Activated naive CD4-positive, alpha-beta T cell treated with anti-CD3 and anti-CD28 coated beads, Interleukin-2, amount 50 U/mL, for 72 hours (primary cell): ENCODE data around the gene POLDIP3. TPM values are rescaled to one million over a fixed set of nuclear protein-coding genes. Genes with fewer than 3 reads are reported as not detected.

Source experiments
- ATAC-seq, 2 donors: fragments of 150-1000 bp; cut with Tn5 transposase; 2 replicates each; pipeline ENCODE4 v1.10.0; 2021; ENCODE audit warnings: mild to moderate bottlenecking in 2 of 2, moderate library complexity in 2 of 2
- DNase-seq, 2 donors: peaks; one replicate each; pipeline ENCODE4 v3.0.0; 2021 to 2022; ENCODE audit warnings: low spot score in 2 of 2
- H3K27ac Mint-ChIP-seq, 2 donors: one replicate each; pipeline ENCODE4 v1.8.0; 2022; ENCODE audit warnings: mild to moderate bottlenecking in 2 of 2, mixed read lengths in 2 of 2
- H3K36me3 Mint-ChIP-seq, 2 donors: one replicate each; pipeline ENCODE4 v1.8.0; 2022; ENCODE audit warnings: mixed read lengths in 2 of 2
- H3K9me3 Mint-ChIP-seq, 2 donors: one replicate each; pipeline ENCODE4 v1.8.0; 2022; ENCODE audit warnings: mixed read lengths in 2 of 2
- total RNA-seq, 2 donors: library from RNA; stranded (reverse); gene quantifications; one replicate each; pipeline ENCODE4 v1.2.3, GENCODE V29; 2022

POLDIP3 gene
- total RNA-seq, 2 donors from 2014 or later = 71.9 to 126 TPM

GRCh38 chr22:42644422-42645340, 30.0 kb upstream of the POLDIP3 start:
- DNase-seq (no peak), ATAC-seq (no peak)
- Mint-ChIP-seq H3K36me3 (no peaks in the 10 kb centered on the region), H3K9me3 (no peaks in the 10 kb centered on the region), H3K27ac (peak overlapping the region; percentile 32 to 33)

DNA sequence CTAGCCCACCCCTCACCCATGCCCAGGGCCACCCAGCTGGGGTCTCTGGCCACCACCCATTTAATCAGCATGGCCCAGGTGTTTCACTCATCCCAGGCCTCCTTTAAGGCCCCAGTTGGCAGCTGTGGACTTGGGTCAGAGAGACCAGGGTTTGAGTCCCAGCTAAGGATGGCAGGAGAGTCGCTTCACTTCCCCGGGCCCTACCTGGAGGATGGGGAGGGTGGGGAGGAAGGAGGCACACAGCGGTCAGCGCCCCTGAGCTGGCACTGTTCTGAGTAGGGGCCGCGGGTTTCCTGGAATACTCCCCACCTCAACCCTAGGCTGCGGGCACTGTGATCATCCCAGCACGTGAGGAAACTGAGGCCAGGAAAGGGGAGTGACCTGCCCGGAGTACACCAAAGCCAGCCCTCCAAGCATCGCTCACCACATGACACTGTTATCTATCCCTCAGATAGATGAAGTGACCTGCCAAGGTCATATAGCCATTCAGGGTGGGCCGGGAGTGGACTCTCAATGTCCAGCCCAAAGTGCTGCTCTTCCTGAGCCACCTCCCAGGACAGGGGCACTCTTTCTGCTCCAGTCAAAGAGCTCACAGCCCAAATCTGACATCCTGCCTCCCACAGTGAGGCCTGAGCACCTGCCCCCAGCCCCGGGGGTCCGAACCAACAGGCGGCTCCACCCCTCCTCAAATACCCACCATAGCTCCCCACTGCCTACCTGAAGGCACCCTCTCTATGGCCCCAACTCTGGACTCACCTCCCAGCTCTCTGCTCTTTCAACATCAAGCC, 29.1 kb upstream of the POLDIP3 start:
- no peak for ATAC-seq
- Mint-ChIP-seq H3K27ac (peak overlapping the region; percentile 19 to 32), H3K9me3 (no peaks in the 10 kb centered on the region)

DNA sequence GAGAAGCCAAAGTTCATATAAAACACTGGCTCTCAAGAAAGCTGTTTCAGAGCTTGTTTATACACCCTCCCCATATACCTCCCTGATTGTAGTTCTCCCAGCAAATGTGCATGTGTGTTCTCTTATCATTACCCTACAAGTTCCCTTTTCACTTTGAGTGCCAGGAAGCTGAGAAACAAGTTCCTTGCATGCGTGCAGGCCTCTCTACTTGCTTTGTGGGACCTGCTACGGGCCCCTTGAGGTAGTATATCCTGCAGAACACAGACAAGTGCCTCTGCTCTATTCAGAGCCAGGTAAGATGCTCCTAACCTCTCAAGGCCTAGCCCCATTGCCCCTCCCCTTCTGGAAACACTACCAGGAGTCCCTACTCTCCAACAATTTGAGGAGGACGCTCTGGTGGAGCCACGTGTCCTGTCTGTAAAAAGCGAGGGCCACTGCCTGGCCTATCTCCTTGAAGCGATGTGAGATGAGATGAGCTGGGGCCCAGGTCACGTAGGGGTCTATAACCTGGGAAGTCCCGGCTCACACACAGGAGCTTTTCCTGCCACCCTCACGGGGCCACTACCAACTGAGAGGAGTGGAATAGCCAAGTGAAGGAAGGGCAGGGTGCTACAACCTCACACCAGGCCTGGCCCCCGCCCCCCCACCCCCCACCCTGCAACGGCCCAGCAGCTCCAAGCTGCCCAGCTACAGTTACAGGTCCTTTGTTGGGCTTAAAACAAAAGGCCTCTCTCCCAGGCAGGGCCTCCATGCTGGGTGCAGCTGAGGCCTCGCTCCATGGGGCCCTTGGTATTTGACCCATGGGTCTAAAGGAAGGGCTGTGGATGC, 28.3 kb upstream of the POLDIP3 start:
- Mint-ChIP-seq H3K36me3 (no peaks in the 10 kb centered on the region), H3K9me3 (no peaks in the 10 kb centered on the region)
- ATAC-seq = no peak

More for the DNA sequence above, 29.1 kb upstream of the POLDIP3 start:
- no peak for DNase-seq
- H3K36me3 Mint-ChIP-seq = no peaks in the 10 kb centered on the region

DNA sequence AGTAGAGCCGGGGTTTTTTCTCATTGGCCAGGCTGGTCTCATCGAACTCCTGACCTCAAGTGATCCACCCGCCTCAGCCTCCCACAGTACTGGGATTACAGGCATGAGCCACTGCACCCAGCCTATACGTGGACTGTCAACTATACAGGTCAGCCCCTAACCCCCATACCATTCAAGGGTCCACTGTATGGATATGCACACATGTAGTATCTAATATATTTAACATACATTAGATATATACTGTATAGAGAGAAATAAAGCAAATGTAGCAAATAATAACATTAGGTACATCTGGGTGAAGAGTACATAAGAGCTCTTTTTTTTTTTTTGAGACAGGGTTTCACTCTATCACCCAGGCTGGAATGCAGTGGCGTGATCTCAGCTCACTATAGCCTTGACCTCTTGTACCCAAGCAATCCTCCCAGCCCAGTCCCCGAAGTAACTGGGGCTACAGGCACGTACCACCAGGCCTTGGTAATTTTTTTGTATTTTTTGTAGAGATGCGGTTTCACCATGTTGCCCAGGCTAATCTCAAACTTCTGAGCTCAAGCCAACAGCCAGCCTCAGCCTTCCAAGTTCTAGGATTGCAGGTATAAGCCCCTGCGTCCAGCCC, 27.2 kb upstream of the POLDIP3 start:
- DNase-seq (no peak), ATAC-seq (no peak)
- Mint-ChIP-seq H3K36me3 (no peaks in the 10 kb centered on the region), H3K9me3 (no peaks in the 10 kb centered on the region), H3K27ac (no peak overlapping the region)

More for the DNA sequence above, 28.3 kb upstream of the POLDIP3 start:
- DNase-seq = no peak
- no peak overlapping the region for H3K27ac Mint-ChIP-seq

DNA sequence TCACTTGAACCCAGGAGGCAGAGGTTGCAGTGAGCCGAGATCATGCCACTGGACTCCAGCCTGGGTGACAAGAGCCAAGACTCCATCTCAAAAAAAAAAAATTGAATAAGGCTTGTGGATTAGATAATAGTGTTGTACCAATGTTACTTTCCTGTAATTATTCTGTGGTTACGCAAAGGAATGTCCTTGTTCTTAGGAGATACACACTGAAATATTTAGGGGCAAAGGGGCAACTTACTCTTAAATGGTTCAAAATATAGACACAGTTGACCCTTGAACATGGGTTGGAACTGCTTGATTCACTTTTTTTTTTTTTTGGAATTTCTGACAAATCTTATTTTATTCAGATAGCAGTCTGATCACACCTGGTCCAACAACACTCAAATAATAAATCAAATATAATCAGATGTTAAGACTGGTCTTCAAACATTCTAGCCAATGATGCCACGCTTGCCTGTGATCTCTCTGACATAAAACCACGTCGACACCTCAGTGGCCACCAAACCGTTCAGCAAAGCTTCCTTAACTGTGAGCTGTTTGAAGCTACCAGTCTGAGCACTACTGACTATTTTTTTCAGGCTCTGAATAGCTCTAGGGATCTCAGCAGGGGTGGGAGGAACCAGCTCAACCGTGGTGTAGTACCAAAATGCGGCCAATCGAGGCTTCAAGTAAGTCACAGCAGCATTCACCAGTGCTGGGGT, 25.0 kb upstream of the POLDIP3 start:
- Mint-ChIP-seq H3K27ac (no peak overlapping the region), H3K9me3 (no peaks in the 10 kb centered on the region), H3K36me3 (no peaks in the 10 kb centered on the region)
- no peak for ATAC-seq
- DNase-seq = no peak

GRCh38 chr22:42637555-42637954, 22.9 kb upstream of the POLDIP3 start:
- DNase-seq = no peak
- no peak overlapping the region for H3K27ac Mint-ChIP-seq
- no peaks in the 10 kb centered on the region for H3K9me3 Mint-ChIP-seq
- no peak for ATAC-seq
- H3K36me3 Mint-ChIP-seq = no peaks in the 10 kb centered on the region

DNA sequence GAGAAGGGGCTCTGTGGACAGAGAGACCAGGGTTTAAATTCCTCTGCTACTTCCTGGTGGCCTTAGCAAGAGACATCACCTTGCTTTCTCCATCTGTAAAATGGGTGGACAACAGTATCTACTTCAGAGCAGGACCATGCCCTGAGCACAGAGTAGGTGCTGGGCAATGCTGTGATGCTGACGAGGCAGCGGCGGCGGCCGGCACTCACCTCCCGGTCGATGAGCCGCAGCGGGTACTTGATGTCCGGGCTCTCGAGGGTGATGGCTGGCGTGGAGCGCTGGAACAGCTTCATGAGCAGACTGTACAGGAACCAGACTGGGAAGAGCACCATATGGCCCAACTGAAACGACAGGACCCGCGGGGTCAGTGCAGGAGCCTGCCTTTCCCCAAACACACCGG, 21.8 kb upstream of the POLDIP3 start:
- ATAC-seq (no peak), DNase-seq (no peak)
- peak overlapping the region in 1 of 2 donors; percentile 79 for H3K27ac Mint-ChIP-seq

DNA sequence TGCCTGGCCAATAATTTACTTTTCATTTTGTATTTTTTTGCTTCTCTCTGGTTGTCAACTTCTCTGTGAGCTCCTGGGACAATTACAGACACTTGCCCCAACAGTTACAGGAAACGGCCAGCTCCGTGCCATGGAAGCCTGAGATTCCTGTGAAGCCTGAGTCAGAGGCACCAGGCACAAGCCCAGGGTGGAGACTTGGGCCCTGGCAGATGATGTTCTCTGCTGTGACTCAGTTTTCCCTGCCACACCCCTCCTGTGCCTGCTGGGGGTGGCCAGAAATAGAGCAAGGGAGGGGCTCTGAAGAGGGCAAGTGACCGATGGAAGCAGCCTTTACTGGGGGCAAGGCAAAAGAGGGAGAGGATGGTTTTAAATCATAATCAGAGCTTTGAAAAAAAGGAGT, 20.8 kb upstream of the POLDIP3 start:
- H3K27ac Mint-ChIP-seq = peak overlapping the region; percentile 79 to 86

More for the DNA sequence above, 21.8 kb upstream of the POLDIP3 start:
- H3K36me3 Mint-ChIP-seq = no peaks in the 10 kb centered on the region
- H3K9me3 Mint-ChIP-seq = no peaks in the 10 kb centered on the region

GRCh38 chr22:42633013-42633412, 18.3 kb upstream of the POLDIP3 start:
- no peaks in the 10 kb centered on the region for H3K9me3 Mint-ChIP-seq
- H3K36me3 Mint-ChIP-seq = no peaks in the 10 kb centered on the region
- no peak overlapping the region for H3K27ac Mint-ChIP-seq
- no peak for DNase-seq
- no peak for ATAC-seq

More for the DNA sequence above, 20.8 kb upstream of the POLDIP3 start:
- Mint-ChIP-seq H3K36me3 (no peaks in the 10 kb centered on the region), H3K9me3 (no peaks in the 10 kb centered on the region)
- DNase-seq (no peak), ATAC-seq (no peak)

DNA sequence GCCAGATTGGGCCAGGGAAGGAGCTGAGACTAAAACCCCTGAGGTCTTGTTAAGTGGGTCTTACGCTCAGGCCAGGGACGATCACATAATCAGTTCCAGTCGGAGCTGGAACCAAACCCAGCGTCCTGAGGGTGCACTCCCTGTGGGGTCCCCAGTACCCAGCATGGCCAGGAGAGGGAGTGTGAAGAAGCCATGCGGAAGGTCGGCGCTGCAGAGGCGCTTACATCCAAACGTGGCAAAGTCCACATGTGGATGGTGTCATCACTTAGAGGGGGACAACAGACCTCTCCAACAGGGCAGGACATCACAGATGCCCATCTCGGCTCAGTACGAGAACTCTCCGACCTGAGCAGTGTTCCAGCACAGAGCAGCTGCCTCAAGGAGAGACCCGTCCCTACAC, 17.4 kb upstream of the POLDIP3 start:
- no peaks in the 10 kb centered on the region for H3K9me3 Mint-ChIP-seq
- ATAC-seq = no peak
- H3K27ac Mint-ChIP-seq = peak overlapping the region; percentile 44 to 61
- DNase-seq = no peak
- H3K36me3 Mint-ChIP-seq = no peaks in the 10 kb centered on the region

DNA sequence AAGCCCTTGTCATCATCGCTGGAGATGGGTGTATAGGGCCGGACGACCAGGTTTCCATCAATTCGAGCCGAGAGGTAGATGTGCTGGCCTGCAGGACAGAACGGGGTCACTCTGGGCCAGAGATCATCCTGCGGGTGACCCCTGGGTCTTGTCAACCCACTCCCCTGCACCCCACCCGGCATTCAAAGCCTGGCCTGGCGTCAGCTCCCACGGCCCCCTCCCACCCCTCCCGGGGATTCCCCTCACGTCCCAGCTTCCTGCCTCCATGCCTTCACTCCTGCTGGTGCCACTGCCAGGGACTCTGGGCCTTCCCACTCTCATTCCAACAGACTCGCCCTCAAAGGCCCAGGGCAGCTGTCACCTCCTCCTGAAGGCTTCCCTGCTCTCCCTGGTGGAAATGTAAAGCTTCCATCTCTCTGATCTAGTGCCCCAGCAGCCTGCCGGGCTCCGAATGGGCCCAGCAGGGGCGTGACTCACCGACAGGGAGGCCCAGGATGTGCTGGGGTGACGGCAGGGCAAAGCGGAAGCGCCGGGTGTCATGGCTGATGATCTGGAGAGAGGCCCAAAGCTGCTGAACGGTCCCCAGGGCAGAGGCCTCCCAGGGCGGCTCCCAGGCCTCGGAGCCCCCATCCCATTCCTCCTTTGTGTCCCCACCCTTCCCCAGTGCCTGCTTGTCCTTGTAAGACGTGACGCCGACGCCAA, 16.4 kb upstream of the POLDIP3 start:
- H3K9me3 Mint-ChIP-seq = no peaks in the 10 kb centered on the region
- peak overlapping the region in 1 of 2 donors; percentile 61 for H3K27ac Mint-ChIP-seq
- ATAC-seq (no peak), DNase-seq (no peak)
- H3K36me3 Mint-ChIP-seq = no peaks in the 10 kb centered on the region

DNA sequence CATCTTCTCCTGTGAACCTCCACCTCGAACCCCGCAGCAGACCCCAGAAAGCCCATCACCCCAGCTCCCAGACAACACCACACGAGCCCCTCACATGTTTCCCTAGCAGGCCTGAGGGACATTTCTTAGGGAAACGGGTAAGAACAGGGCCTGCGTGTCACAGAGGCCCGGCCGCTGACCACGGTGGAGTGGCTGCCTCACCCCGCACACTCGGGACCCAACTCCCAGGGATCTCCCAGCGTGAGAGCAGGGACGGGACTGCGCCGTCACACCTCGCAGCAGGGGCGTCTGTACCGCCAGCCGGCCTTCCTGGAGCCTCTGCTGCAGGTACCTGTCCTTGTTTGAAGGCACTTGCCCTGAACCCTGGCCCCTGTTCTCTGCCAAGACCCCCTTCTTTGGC, 15.5 kb upstream of the POLDIP3 start:
- Mint-ChIP-seq H3K27ac (no peak overlapping the region), H3K36me3 (no peaks in the 10 kb centered on the region), H3K9me3 (no peaks in the 10 kb centered on the region)
- DNase-seq = no peak
- no peak for ATAC-seq

GRCh38 chr22:42627981-42628380, 13.3 kb upstream of the POLDIP3 start:
- no peaks in the 10 kb centered on the region for H3K9me3 Mint-ChIP-seq
- peak overlapping the region; percentile 65 to 68 for H3K27ac Mint-ChIP-seq
- ATAC-seq (no peak), DNase-seq (no peak)
- H3K36me3 Mint-ChIP-seq = no peaks in the 10 kb centered on the region

DNA sequence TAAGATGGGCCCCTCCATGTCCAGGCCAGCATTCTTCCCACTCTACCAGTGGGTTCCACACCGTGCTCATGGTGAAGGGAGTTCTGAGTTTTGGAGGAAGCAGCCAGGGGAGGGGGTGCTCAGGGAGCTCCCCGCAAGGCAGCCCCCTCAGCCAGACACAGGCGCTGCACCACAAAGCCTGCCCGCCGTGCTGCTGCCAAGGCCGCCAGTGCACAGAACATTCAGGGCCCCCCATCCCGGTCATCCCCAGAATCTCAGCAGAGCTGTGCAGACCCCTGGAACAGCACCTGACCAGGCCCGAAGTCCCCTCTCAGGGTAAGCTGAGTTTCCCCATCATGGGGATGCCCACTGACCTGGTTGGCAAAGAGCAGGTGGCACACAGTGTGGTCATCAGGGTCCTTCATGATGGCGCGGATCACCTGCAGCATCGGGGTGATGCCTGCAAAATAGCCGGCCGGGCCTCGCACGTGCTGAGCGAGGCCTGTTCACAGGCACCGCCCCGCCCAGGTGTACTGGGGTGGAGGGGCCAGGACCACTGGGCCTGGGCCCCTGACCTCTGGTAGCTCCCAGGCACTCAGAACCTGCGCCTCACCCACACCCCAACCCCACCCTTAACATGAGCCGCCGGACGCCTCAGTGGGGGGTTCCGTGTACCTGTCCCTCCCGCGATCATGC, 12.4 kb upstream of the POLDIP3 start:
- H3K9me3 Mint-ChIP-seq = no peaks in the 10 kb centered on the region
- DNase-seq = no peak
- peak overlapping the region in 1 of 2 donors; percentile 55 for H3K27ac Mint-ChIP-seq
- H3K36me3 Mint-ChIP-seq = no peaks in the 10 kb centered on the region
- no peak for ATAC-seq

DNA sequence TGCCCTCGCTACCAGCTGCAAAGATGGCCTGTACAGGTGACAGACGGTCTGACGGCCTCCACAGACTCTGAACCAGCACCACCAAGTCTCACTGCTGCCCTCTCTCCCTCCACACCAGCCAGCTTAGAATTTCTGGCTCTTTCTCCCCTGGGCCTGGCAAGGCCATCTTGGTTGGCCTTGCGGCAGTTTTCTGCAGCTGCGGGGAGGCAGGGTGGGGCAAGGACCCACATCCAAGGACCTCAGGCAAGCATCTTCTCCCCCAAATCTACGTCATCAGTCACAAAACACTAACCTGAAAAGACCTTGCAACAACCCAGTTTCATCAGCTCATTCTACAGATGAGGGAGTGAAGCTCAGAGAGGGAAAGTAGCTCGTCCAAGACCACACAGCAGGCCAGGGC, 11.7 kb upstream of the POLDIP3 start:
- Mint-ChIP-seq H3K27ac (peak overlapping the region in 1 of 2 donors; percentile 55), H3K36me3 (no peaks in the 10 kb centered on the region), H3K9me3 (no peaks in the 10 kb centered on the region)
- no peak for ATAC-seq
- DNase-seq = no peak
